Measurements from ENCODE around the gene ARFGEF3.

ARFGEF3 gene

DNA sequence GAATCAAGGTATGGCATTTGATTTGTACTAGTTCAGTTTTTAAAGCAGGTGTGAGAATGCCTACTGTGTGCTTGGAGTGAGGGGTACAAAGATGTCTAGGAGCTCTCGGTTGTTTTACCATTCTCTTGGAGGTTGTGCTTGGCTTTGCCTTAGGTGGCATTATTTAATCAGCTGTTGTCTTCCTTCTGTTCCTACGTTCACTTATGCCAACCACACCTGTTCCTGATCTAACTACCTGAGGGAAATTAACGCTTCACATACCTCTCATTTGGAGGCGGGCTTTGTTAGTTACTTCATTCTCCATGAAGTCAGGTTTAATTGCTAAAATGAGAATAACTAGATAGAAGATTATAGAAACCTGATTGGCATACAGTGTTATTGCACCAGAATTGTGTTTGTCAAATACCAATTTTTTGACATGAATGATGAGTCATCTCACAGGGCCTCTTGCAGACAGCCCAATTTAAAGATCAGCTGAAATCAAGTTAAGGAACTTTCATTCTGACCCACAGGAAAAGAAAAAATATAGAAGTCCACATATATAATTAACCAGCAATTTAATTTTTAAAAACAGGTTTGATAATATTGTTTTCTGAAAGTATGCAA, 81.4 kb downstream of the ARFGEF3 start:
- Histone ChIP-seq H3K9me3 (ENCODE audit: control insufficient read depth, insufficient read depth, low read depth, low read length) (no peaks in the 10 kb centered on the region), H3K4me3 (ENCODE audit: low read depth, low read length) (no peak overlapping the region), H3K4me1 (ENCODE audit: control insufficient read depth, insufficient read depth, low read length) (no peaks in the 10 kb centered on the region), H3K36me3 (ENCODE audit: control insufficient read depth in 2 of 2, insufficient read depth in 1 of 2, low read length in 2 of 2) (peaks cover 0 to 8% of the 10 kb centered on the region in 2 experiments; a peak in 2 of 3 replicates), H3K27ac (ENCODE audit: extremely low read depth, low read depth, low read length) (no peak overlapping the region)
- TF ChIP-seq ZNF266 (tag by site-specific recombination; IDR thresholded peaks at IDR 0.05; ENCODE audit: low read depth) (no peak), ZBTB17 (tag by site-specific recombination; IDR thresholded peaks at IDR 0.05) (no peak), OSR2 (tag by site-specific recombination; IDR thresholded peaks at IDR 0.05) (no peak), ZNF768 (tag by site-specific recombination; IDR thresholded peaks at IDR 0.05) (no peak), ZNF585B (tag by site-specific recombination; IDR thresholded peaks at IDR 0.05) (no peak), ZNF548 (tag by site-specific recombination; IDR thresholded peaks at IDR 0.05) (no peak), ZNF514 (tag by site-specific recombination; IDR thresholded peaks at IDR 0.05) (no peak)
- ChIA-PET CTCF (no interaction called here), POLR2A (no interaction called here)

DNA sequence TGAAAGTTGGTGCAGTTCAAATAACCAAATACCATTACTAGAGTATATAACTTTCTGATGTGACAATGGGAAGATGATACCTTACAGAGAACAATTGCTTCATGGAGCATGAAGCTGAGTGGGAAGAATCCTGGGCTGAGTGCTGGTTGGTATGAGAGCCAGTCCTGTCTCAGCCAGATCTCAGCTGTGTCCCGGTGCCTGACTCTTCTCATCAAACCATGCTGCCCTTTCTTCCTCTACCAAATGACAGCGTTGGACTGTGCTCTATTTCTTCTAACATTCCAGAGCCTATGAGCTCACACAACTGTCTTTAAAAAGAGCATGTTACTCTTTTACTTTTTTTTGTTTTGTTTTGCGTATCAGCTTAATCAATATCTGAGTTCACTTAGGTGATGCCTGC, 84.0 kb downstream of the ARFGEF3 start:
- Histone ChIP-seq H3K4me3 (ENCODE audit: low read depth, low read length) (no peak overlapping the region), H3K36me3 (ENCODE audit: control insufficient read depth in 2 of 2, insufficient read depth in 1 of 2, low read length in 2 of 2) (peaks cover 0 to 8% of the 10 kb centered on the region in 2 experiments; a peak in 1 of 3 replicates), H3K4me1 (ENCODE audit: control insufficient read depth, insufficient read depth, low read length) (no peaks in the 10 kb centered on the region), H3K27ac (ENCODE audit: extremely low read depth, low read depth, low read length) (no peak overlapping the region), H3K9me3 (ENCODE audit: control insufficient read depth, insufficient read depth, low read depth, low read length) (no peaks in the 10 kb centered on the region)
- CTCF ChIA-PET, result interaction anchor here (1.4 to 1.6 kb wide), 2 partner anchors 35 to 238 kb away, joined by 3 to 4 read pairs; no protein-coding TSS in a partner anchor
- POLR2A ChIA-PET, result no interaction called here
- no peak for TF ChIP-seq TSHZ1 (tag by site-specific recombination; IDR thresholded peaks at IDR 0.05; ENCODE audit: borderline replicate concordance)
- TF ChIP-seq, protein P1, sequence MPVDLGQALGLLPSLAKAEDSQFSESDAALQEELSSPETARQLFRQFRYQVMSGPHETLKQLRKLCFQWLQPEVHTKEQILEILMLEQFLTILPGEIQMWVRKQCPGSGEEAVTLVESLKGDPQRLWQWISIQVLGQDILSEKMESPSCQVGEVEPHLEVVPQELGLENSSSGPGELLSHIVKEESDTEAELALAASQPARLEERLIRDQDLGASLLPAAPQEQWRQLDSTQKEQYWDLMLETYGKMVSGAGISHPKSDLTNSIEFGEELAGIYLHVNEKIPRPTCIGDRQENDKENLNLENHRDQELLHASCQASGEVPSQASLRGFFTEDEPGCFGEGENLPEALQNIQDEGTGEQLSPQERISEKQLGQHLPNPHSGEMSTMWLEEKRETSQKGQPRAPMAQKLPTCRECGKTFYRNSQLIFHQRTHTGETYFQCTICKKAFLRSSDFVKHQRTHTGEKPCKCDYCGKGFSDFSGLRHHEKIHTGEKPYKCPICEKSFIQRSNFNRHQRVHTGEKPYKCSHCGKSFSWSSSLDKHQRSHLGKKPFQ (tag by site-specific recombination; IDR thresholded peaks at IDR 0.05), result no peak
- no peak for TF ChIP-seq ZNF518A (tag by site-specific recombination; conservative IDR thresholded peaks at IDR 0.05; ENCODE audit: low read depth)
- no peak for TF ChIP-seq ZBTB26 (tag by site-specific recombination; optimal IDR thresholded peaks at IDR 0.05)
- no peak for TF ChIP-seq SCRT1 (tag by site-specific recombination; IDR thresholded peaks at IDR 0.05; ENCODE audit: borderline replicate concordance)
- TF ChIP-seq ZNF311 (tag by site-specific recombination; IDR thresholded peaks at IDR 0.05; ENCODE audit: borderline replicate concordance), result no peak
- no peak for TF ChIP-seq KLF7 (tag by site-specific recombination; IDR thresholded peaks at IDR 0.05; ENCODE audit: borderline replicate concordance)
- no peak for TF ChIP-seq ZBTB48 (tag by site-specific recombination; IDR thresholded peaks at IDR 0.05)
- no peak for TF ChIP-seq SP7 (tag by site-specific recombination; IDR thresholded peaks at IDR 0.05)
